ENCODE data around the gene CBX1.

DNA sequence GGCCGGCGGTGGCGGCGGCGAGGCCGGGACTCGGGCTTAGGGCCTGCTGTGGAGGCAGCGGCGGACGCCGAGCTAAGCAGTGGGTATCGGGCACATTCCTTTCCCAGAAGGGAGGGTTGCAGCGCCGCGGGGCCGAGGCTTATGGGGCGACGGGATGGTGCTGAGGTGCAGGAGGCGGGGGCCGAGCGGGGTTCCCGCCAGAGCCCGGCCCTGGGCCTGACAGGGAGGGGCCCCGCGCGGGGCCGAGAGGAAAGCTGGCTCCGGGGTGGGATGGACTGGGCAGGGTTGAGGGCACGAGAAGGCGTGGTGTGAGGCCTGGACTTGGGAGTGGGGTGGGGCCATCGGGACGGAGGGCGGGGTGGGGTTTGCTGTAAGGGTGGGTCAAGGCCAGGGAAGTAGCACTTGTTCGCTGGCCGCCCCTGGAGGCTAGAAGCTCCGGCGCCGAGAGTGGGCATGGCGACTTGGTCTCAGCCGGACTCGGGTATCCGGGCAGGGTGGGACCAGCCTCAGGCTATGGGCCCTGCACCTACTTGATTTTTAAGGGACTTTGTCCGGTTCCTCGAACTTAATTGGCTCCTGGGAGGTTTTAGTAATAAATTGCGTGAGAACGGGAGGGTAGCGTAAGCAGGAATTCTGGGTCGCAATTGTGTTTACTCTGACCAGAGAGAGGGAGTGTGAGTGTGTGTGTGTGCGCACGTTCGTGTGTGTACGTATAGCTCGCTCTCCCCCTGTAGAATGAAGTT lies 52.7 kb downstream of the CBX1 start:
- TF ChIP-seq, protein P1, sequence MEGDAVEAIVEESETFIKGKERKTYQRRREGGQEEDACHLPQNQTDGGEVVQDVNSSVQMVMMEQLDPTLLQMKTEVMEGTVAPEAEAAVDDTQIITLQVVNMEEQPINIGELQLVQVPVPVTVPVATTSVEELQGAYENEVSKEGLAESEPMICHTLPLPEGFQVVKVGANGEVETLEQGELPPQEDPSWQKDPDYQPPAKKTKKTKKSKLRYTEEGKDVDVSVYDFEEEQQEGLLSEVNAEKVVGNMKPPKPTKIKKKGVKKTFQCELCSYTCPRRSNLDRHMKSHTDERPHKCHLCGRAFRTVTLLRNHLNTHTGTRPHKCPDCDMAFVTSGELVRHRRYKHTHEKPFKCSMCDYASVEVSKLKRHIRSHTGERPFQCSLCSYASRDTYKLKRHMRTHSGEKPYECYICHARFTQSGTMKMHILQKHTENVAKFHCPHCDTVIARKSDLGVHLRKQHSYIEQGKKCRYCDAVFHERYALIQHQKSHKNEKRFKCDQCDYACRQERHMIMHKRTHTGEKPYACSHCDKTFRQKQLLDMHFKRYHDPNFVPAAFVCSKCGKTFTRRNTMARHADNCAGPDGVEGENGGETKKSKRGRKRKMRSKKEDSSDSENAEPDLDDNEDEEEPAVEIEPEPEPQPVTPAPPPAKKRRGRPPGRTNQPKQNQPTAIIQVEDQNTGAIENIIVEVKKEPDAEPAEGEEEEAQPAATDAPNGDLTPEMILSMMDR (IDR thresholded peaks at IDR 0.05): no peak
- peak; percentile 30 to 62 for TF ChIP-seq POLR2A (IDR thresholded peaks at IDR 0.05)
- TF ChIP-seq EP300 (IDR thresholded peaks at IDR 0.05): no peak
- peak; percentile 85 to 91 (median 88) for TF ChIP-seq POLR2AphosphoS5 (IDR thresholded peaks at IDR 0.05)
